HepG2 (cell line): ENCODE results near the gene CCDC93. TPM values are rescaled to one million over a fixed set of nuclear protein-coding genes. Genes with fewer than 3 reads are reported as not detected.

Experiments used
- ATAC-seq: fragments of 200-7000 bp; cut with Tn5 transposase; 3 replicates; pipeline ENCODE4 v1.9.1; 2020; ENCODE audit warnings: mild to moderate bottlenecking, moderate library complexity
- BruUV-seq: library from RNA; stranded (reverse); fragments of 400-500 nt; replicated peaks from 2 replicates; lab custom pipeline; 2021; lab: Mats Ljungman, UMichigan
- CTCF ChIA-PET: fragments of 300-600 bp; formaldehyde crosslinking; extraction: SDS; loops from one replicate; lab custom pipeline; 2021; ENCODE audit warnings: low total read pairs, inconsistent platforms, low intra/inter-chr PET ratio; lab: Yijun Ruan, JAX
- POLR2A ChIA-PET: fragments of 350-600 bp; sonication (Branson Sonifier 250); formaldehyde crosslinking; loops from one replicate; lab custom pipeline; 2020; ENCODE audit warnings: antibody characterized with exemption, inconsistent platforms; lab: Yijun Ruan, JAX
- DNase-seq: peaks from one replicate; pipeline ENCODE4 v3.0.0-alpha.2; 2015; ENCODE audit warnings: low spot score
- FAIRE-seq: peaks from 3 replicates; lab custom pipeline; 2011; peaks lifted over from hg19 to GRCh38; lab: Jason Lieb, UNC
- H2AFZ ChIP-seq: one replicate; pipeline ENCODE4 v1.6.1; 2011; ENCODE audit warnings: low read length, inconsistent platforms
- H3K27ac ChIP-seq: fragments of 300-600 bp; 3 replicates; pipeline ENCODE4 v1.8.0; 2011; ENCODE audit warnings: mixed run types, mild to moderate bottlenecking, mixed read lengths, low read length, inconsistent platforms; ENCODE audit not compliant: insufficient read depth; ENCODE audit errors: extremely low read length
- H3K27me3 ChIP-seq, 2 experiments: fragments of 200-600 bp in 1 of 2; 2 replicates in 1 of 2; 3 replicates in 1 of 2; pipeline versions ENCODE4 v1.6.0 to v1.8.0; 2011; ENCODE audit warnings: low read length in 2 of 2, mild to moderate bottlenecking in 2 of 2, moderate library complexity in 2 of 2, inconsistent platforms in 1 of 2; ENCODE audit not compliant: insufficient read depth in 2 of 2, control insufficient read depth in 1 of 2
- H3K36me3 ChIP-seq, 2 experiments: fragments of 200-600 bp in 1 of 2; replicated peaks in 1 of 2; 2 replicates in 1 of 2; 3 replicates in 1 of 2; pipeline versions ENCODE4 v1.5.1 to v1.8.0; 2011; ENCODE audit warnings: low read length in 2 of 2, inconsistent platforms in 1 of 2; ENCODE audit not compliant: insufficient read depth in 2 of 2, control insufficient read depth in 1 of 2
- H3K4me1 ChIP-seq: 2 replicates; pipeline ENCODE4 v1.5.1; 2012; ENCODE audit warnings: low read length, inconsistent platforms; ENCODE audit not compliant: insufficient read depth
- H3K4me2 ChIP-seq: 2 replicates; pipeline ENCODE4 v1.6.0; 2011; ENCODE audit warnings: low read depth, low read length, inconsistent platforms
- H3K4me3 ChIP-seq, 3 experiments: fragments of 200-600 bp in 1 of 3; sonication (generic), shearing (Covaris generic) in 1 of 3; replicated peaks in 1 of 3; 2 replicates each; pipeline ENCODE4 v1.5.1; 2011 to 2016; ENCODE audit warnings: low read length in 3 of 3, inconsistent platforms in 2 of 3, low read depth in 2 of 3, mild to moderate bottlenecking in 2 of 3, control low read depth in 1 of 3, mixed read lengths in 1 of 3; ENCODE audit not compliant: insufficient read depth in 1 of 3
- H3K79me2 ChIP-seq: one replicate; pipeline ENCODE4 v1.6.1; 2011; ENCODE audit warnings: low read length, inconsistent platforms; ENCODE audit not compliant: insufficient read depth
- H3K9ac ChIP-seq: 2 replicates; pipeline ENCODE4 v1.6.0; 2011; ENCODE audit warnings: mild to moderate bottlenecking, low read depth, low read length, inconsistent platforms; ENCODE audit not compliant: insufficient read depth
- H3K9me3 ChIP-seq: 2 replicates; pipeline ENCODE4 v1.5.1; 2012; ENCODE audit warnings: mild to moderate bottlenecking, low read length
- H4K20me1 ChIP-seq: 2 replicates; pipeline ENCODE4 v1.6.0; 2011; ENCODE audit warnings: inconsistent platforms, mild to moderate bottlenecking, low read length, moderate library complexity; ENCODE audit not compliant: insufficient read depth
- EED ChIP-seq: sonication (generic); formaldehyde crosslinking; IDR thresholded peaks from 2 replicates; pipeline ENCODE4 v1.5.0; 2020; ENCODE audit warnings: mild to moderate bottlenecking, missing genetic modification reagents
- KLF13 ChIP-seq: sonication (generic); formaldehyde crosslinking; IDR thresholded peaks from 2 replicates; pipeline ENCODE4 v1.4.0; 2020; ENCODE audit warnings: mild to moderate bottlenecking, missing genetic modification reagents
- MEF2D ChIP-seq: sonication (generic); formaldehyde crosslinking; IDR thresholded peaks from 2 replicates; pipeline ENCODE4 v1.5.1; 2020; ENCODE audit warnings: mild to moderate bottlenecking, missing genetic modification reagents
- ONECUT2 ChIP-seq: sonication (generic); formaldehyde crosslinking; IDR thresholded peaks from 2 replicates; pipeline ENCODE4 v1.4.0; 2020; ENCODE audit warnings: missing genetic modification reagents
- PHF5A ChIP-seq: IDR thresholded peaks from one replicate; pipeline ENCODE4 v1.6.1; 2018; ENCODE audit warnings: low read depth, missing genetic modification reagents; ENCODE audit not compliant: unreplicated experiment
- RFX3 ChIP-seq: IDR thresholded peaks from 2 replicates; pipeline ENCODE4 v1.6.1; 2016; ENCODE audit warnings: missing biosample characterization, missing genetic modification reagents
- SRSF1 ChIP-seq: fragments of 200-400 bp; formaldehyde crosslinking; optimal IDR thresholded peaks from 2 replicates; pipeline ENCODE3; 2017; ENCODE audit warnings: mild to moderate bottlenecking, low read depth, low read length, moderate library complexity
- U2AF1 ChIP-seq: fragments of 200-400 bp; formaldehyde crosslinking; optimal IDR thresholded peaks from 2 replicates; pipeline ENCODE3; 2017; ENCODE audit warnings: mild to moderate bottlenecking, low read depth, low read length
- ZNF138 ChIP-seq: sonication (generic); formaldehyde crosslinking; IDR thresholded peaks from 2 replicates; pipeline ENCODE4 v1.5.0; 2020; ENCODE audit warnings: mild to moderate bottlenecking, low read depth, missing genetic modification reagents
- ZNF317 ChIP-seq: sonication (generic); formaldehyde crosslinking; IDR thresholded peaks from 2 replicates; pipeline ENCODE4 v1.5.0; 2020; ENCODE audit warnings: mild to moderate bottlenecking, missing genetic modification reagents
- ZNF530 ChIP-seq: sonication (generic); formaldehyde crosslinking; IDR thresholded peaks from 2 replicates; pipeline ENCODE4 v1.5.0; 2020; ENCODE audit warnings: low read depth, mild to moderate bottlenecking, missing genetic modification reagents
- ZNF567 ChIP-seq: sonication (generic); formaldehyde crosslinking; IDR thresholded peaks from 2 replicates; pipeline ENCODE4 v1.8.1; 2023; ENCODE audit warnings: mild to moderate bottlenecking, missing genetic modification reagents, borderline replicate concordance
- ZNF619 ChIP-seq: sonication (generic); formaldehyde crosslinking; IDR thresholded peaks from 2 replicates; pipeline ENCODE4 v1.4.0; 2020; ENCODE audit warnings: mild to moderate bottlenecking, missing genetic modification reagents
- ZNF678 ChIP-seq: sonication (generic); formaldehyde crosslinking; IDR thresholded peaks from 2 replicates; pipeline ENCODE4 v1.4.0; 2020; ENCODE audit warnings: mild to moderate bottlenecking, missing genetic modification reagents
- ZNF766 ChIP-seq: sonication (generic); formaldehyde crosslinking; IDR thresholded peaks from 2 replicates; pipeline ENCODE4 v1.5.0; 2020; ENCODE audit warnings: missing genetic modification reagents, borderline replicate concordance
- ZNF773 ChIP-seq: sonication (generic); formaldehyde crosslinking; IDR thresholded peaks from 2 replicates; pipeline ENCODE4 v1.4.0; 2020; ENCODE audit warnings: missing genetic modification reagents, borderline replicate concordance
- ZNF790 ChIP-seq: sonication (generic); formaldehyde crosslinking; IDR thresholded peaks from 2 replicates; pipeline ENCODE4 v1.8.0; 2022; ENCODE audit warnings: missing genetic modification reagents, mild to moderate bottlenecking, borderline replicate concordance
- ZNF816 ChIP-seq: sonication (generic); formaldehyde crosslinking; IDR thresholded peaks from 2 replicates; pipeline ENCODE4 v1.8.0; 2022; ENCODE audit warnings: missing genetic modification reagents, mild to moderate bottlenecking, borderline replicate concordance
- WGBS: methylation state at CpG from one replicate; pipeline ENCODE4 v1.1.6; 2017; ENCODE audit warnings: low lambda C conversion rate; 5-methylcytosine and 5-hydroxymethylcytosine counted together
- in situ Hi-C: cut with HindIII; loops from 2 replicates; pipeline ENCODE4 v1.10.0; 2017; ENCODE audit warnings: low pct_unique_long_range_greater_than_20kb; ENCODE audit not compliant: extremely low pct_ligation_motif_present
- intact Hi-C: fragments of 100-400 bp; cut with micrococcal nuclease; formaldehyde crosslinking; loops from one replicate; pipeline ENCODE4 v1.10.0; 2022; ENCODE audit not compliant: unreplicated experiment
- polyA plus RNA-seq, 8 experiments: library from polyadenylated mRNA; depleted of rRNA in 3 of 8; stranded (reverse) in 7 of 8; unstranded in 1 of 8; fragments of >200 nt; fragmentation: Illumina TruSeq in 4 of 8; extraction: Trizol in 4 of 8; gene quantifications; 2 replicates each; pipeline versions ENCODE4 v1.2.1 to v1.2.3, GENCODE V29; 2011 to 2016; ENCODE audit warnings: low read depth in 4 of 8, missing spikeins in 1 of 8, mixed read lengths in 1 of 8; ENCODE audit not compliant: insufficient read depth in 1 of 8
- total RNA-seq, 5 experiments: library from RNA; depleted of rRNA; stranded (reverse); fragments of >200 nt; fragmentation: Illumina TruSeq; extraction: Trizol; gene quantifications; 2 replicates each; pipeline ENCODE4 v1.2.3, GENCODE V29; 2016; ENCODE audit warnings: low read depth in 1 of 5
- TF ChIP-seq, protein P1 (sequence below): IDR thresholded peaks from 2 replicates; pipeline ENCODE4 v1.6.1; 2016; ENCODE audit warnings: low read depth, control low read depth
- TF ChIP-seq, protein P2 (sequence below): sonication (generic); formaldehyde crosslinking; IDR thresholded peaks from 2 replicates; pipeline ENCODE4 v1.4.0; 2020; ENCODE audit warnings: missing genetic modification reagents, borderline replicate concordance

CCDC93 gene
- total and polyA plus RNA-seq, 2 of the 13 experiments (the other 11 are each of a cell fraction or from before 2014, with no cell fraction given): 37.2 to 53.2 TPM

DNA sequence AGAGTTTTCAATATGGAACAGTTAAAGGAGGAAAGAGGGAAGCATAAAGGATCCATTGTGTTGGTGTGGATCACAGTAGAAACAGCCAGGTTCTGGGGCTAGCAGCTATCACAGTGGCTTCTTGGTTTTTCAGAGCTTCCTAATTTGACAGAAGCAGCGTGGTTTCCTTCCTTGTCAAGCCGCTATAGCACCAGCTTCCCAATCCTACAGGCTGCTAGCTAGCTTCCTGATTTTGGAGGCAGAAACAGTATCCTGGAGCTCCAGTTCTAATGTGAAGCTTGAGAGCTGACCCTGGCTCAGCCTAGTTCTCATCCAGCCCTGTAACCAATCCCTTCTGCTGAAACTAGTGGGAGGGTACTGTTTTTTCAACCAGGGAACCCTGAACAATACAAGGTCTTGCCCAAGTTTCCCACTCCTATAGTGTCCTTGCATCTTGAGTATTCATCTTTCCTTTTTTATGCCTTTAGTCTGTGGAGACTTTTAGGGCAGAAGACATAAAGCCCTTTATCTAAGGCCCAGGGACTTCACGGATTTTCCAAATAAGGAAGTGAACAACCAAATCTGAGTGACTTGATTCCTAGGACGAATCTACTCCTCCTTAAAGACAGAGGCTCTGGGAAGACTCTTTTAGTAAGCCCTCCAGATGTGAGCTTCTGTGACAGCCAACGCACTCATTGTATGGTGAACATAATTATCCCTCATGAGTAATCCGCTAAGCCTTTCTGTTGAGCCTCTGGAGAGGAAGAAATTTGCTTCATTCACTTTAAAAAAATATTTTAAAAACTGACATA is 33.8 kb downstream of the CCDC93 start:
- Histone ChIP-seq H2AFZ (no peak overlapping the region), H3K79me2 (no peaks in the 10 kb centered on the region), H3K27me3 (no peaks in the 10 kb centered on the region), H4K20me1 (no peaks in the 10 kb centered on the region), H3K36me3 (peaks cover 23 to 80% of the 10 kb centered on the region in 2 experiments), H3K27ac (no peak overlapping the region), H3K9ac (no peak overlapping the region)
- ATAC-seq: no peak
- ChIA-PET POLR2A (no interaction called here), CTCF (no interaction called here)
- no TSS peak for BruUV-seq
- intact Hi-C loops: no loop called here
- peak; percentile 28 for FAIRE-seq
- DNase-seq: no peak
- TF ChIP-seq ZNF766 (CRISPR knock-in tag) (no peak), SRSF1 (no peak), ZNF678 (CRISPR knock-in tag) (no peak), ZNF790 (CRISPR knock-in tag) (no peak), ZNF773 (CRISPR knock-in tag) (no peak), ZNF317 (CRISPR knock-in tag) (no peak), U2AF1 (no peak), ZNF619 (CRISPR knock-in tag) (no peak), ZNF816 (CRISPR knock-in tag) (no peak), KLF13 (CRISPR knock-in tag) (no peak), MEF2D (CRISPR knock-in tag) (no peak), PHF5A (CRISPR knock-in tag) (no peak), ZNF138 (no peak), ZNF530 (CRISPR knock-in tag) (no peak), ZNF567 (no peak), EED (CRISPR knock-in tag) (no peak), ONECUT2 (CRISPR knock-in tag) (no peak), RFX3 (no peak)
- TF ChIP-seq, protein P1, sequence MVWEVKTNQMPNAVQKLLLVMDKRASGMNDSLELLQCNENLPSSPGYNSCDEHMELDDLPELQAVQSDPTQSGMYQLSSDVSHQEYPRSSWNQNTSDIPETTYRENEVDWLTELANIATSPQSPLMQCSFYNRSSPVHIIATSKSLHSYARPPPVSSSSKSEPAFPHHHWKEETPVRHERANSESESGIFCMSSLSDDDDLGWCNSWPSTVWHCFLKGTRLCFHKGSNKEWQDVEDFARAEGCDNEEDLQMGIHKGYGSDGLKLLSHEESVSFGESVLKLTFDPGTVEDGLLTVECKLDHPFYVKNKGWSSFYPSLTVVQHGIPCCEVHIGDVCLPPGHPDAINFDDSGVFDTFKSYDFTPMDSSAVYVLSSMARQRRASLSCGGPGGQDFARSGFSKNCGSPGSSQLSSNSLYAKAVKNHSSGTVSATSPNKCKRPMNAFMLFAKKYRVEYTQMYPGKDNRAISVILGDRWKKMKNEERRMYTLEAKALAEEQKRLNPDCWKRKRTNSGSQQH (CRISPR knock-in tag): no peak
- TF ChIP-seq, protein P2, sequence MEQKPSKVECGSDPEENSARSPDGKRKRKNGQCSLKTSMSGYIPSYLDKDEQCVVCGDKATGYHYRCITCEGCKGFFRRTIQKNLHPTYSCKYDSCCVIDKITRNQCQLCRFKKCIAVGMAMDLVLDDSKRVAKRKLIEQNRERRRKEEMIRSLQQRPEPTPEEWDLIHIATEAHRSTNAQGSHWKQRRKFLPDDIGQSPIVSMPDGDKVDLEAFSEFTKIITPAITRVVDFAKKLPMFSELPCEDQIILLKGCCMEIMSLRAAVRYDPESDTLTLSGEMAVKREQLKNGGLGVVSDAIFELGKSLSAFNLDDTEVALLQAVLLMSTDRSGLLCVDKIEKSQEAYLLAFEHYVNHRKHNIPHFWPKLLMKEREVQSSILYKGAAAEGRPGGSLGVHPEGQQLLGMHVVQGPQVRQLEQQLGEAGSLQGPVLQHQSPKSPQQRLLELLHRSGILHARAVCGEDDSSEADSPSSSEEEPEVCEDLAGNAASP (CRISPR knock-in tag): no peak
- TF ChIP-seq, all 625 proteins: peak for 0
- in situ Hi-C loops: no loop called here
- WGBS: 97% methylated on average over 6 of the region's 6 CpGs
- Histone ChIP-seq H3K4me3 (no peak overlapping the region), H3K4me2 (no peak overlapping the region), H3K9me3 (no peaks in the 10 kb centered on the region), H3K4me1 (0 out of 2 replicates have a peak, but pooled peaks cover 7% of the 10 kb centered on the region)
